NB4 (cell line): ENCODE measurements around the gene TCF7L2.

Experiments used
- DNase-seq: peaks from one replicate; pipeline ENCODE4 v3.0.0; 2010; ENCODE audit warnings: low read depth
- H3K4me3 ChIP-seq: one replicate; pipeline ENCODE4 v1.5.1; 2011; ENCODE audit warnings: mild to moderate bottlenecking, low read depth, low read length, moderate library complexity
- MAX ChIP-seq: IDR thresholded peaks from 2 replicates; pipeline ENCODE4 v1.6.1; 2011; ENCODE audit warnings: low read depth, low read length
- MYC ChIP-seq: IDR thresholded peaks from 2 replicates; pipeline ENCODE4 v1.6.1; 2011; ENCODE audit warnings: low read depth, low read length
- POLR2A ChIP-seq: IDR thresholded peaks from 2 replicates; pipeline ENCODE4 v1.6.1; 2011; ENCODE audit warnings: mild to moderate bottlenecking; ENCODE audit not compliant: insufficient read length; ENCODE audit errors: extremely low read depth
- TF ChIP-seq, protein P1 (sequence below): IDR thresholded peaks from one replicate; pipeline ENCODE4 v1.5.1; 2012; ENCODE audit warnings: low read depth, low read length

TCF7L2 gene

DNA sequence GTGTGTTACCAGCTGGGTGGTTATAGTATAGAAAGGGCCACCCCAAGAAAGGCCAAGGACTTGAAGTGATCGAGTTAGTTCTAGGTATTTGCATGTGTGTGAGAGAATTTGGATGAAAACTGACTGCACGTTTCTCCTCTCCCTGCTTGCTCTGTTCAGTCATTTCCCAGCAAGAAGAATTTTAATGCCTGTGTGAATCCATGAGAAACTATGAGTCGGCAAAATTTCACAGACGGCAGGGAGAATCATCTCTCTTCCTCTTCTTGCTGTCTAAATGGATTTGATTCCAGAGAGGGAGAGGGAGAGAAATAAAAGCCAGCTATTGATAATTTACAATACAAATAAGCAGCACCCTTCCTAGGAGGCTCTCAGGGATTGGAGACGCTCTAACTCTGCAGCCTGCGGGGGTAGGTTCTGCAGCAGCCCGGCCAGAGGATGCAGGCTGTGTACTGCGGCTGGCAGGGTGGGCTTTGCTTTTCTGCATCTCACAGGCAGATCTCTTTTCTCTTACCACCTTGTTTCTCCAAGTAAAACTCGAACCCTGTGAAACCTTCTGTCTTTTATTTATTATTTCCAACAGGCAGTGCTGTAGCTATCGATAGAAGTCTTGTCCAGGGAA is 183.6 kb downstream of the TCF7L2 start:
- TF ChIP-seq MAX: no peak
- TF ChIP-seq POLR2A: no peak
- TF ChIP-seq, protein P1, sequence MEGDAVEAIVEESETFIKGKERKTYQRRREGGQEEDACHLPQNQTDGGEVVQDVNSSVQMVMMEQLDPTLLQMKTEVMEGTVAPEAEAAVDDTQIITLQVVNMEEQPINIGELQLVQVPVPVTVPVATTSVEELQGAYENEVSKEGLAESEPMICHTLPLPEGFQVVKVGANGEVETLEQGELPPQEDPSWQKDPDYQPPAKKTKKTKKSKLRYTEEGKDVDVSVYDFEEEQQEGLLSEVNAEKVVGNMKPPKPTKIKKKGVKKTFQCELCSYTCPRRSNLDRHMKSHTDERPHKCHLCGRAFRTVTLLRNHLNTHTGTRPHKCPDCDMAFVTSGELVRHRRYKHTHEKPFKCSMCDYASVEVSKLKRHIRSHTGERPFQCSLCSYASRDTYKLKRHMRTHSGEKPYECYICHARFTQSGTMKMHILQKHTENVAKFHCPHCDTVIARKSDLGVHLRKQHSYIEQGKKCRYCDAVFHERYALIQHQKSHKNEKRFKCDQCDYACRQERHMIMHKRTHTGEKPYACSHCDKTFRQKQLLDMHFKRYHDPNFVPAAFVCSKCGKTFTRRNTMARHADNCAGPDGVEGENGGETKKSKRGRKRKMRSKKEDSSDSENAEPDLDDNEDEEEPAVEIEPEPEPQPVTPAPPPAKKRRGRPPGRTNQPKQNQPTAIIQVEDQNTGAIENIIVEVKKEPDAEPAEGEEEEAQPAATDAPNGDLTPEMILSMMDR: no peak
- no peak for TF ChIP-seq MYC
- H3K4me3 ChIP-seq: no peak overlapping the region

GRCh38 chr10:113135025-113135424 is 185.0 kb downstream of the TCF7L2 start:
- DNase-seq: no peak
- TF ChIP-seq MYC (no peak), POLR2A (no peak), MAX (no peak)
- TF ChIP-seq, protein P1: no peak
- no peak overlapping the region for H3K4me3 ChIP-seq

More for the DNA sequence above, 183.6 kb downstream of the TCF7L2 start:
- DNase-seq: peak; percentile 35

DNA sequence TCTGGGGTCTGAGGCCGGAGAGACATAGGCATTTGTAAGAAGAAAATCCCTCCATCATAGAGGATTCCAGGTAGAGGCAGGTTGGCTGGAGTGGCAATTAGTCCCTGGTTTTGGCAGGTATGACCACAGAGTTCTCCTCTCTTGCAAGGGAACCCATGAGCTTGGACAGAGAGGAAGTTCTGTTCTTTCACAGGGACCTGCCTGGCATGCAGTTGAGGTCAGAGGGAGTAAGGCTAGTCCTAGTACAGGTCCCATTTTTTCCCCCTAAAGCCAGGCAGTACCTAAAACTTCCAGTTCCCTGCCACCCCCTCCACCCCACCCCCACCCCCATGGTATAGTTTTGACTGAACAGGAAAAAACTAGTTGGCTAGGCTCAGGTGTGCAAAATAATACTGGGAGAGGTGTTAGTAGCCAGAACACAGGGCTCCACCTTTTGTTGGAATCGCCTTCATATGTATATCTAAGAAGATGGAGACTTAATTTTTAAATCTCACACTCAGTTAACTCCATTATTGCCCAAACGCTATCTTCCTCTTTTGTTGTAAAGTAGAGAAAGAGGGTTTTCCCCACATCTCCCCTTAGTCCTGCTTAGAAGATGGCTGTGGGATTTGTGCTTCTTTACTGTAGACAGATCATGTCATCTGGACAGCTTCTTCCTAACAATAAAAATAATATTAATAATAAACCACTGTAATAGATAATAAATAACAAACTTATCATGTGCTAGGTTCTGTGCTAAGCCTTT is 188.1 kb downstream of the TCF7L2 start:
- TF ChIP-seq, protein P1: no peak
- TF ChIP-seq MYC (no peak), POLR2A (no peak), MAX (no peak)
- DNase-seq: no peak
- H3K4me3 ChIP-seq: no peak overlapping the region

DNA sequence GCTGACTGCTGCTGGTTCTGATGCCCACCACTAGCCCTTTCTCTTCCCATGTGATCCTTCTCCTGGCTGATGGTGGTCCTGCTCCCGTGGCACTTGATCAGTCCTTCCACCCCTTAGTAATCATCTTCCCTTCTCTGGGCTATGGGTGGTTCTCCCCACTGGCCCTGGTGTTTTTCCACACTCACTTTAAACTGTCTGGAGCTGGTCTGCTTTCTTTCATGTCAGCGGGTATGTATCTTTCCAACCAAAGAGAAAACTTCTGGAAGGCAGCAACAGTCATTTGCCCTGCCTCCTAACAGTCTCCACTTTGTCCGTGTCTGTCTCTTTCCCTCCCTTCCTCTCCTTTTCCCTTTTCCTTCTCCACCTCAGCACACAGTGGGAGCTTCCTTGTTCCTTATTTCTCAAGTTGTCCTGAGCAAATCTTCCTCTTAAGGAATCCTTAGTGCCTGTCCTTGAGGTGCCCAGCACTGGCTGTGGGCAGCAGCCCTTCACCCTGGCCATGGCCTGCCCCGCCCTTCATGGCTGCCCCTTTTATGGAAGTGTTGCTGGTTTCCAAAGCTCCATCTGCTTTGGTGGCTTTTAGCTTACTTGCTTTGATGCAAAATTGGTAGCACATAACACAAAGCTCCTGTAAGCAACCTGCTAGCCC is 189.0 kb downstream of the TCF7L2 start:
- TF ChIP-seq, protein P1: no peak
- TF ChIP-seq MAX (no peak), POLR2A (no peak), MYC (no peak)
- no peak for DNase-seq

DNA sequence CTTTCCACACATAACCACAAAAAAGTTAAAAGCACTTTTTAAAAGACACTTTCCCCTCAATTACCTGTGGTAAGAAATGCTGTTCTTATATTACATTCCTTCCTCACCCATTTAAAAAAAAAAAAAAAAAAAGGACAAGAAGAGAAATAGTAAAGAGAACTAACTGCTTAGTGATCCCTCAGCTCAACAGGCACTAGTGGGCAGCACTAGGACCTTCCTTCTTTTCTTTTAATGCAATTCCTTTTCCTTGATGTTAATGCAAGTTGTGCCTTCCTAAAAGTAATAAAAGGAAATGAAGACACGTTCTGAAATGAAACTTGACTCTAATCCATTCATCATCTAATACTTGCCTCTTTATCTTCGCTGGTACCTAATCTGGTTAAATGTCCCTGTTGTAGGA is 189.7 kb downstream of the TCF7L2 start:
- no peak overlapping the region for H3K4me3 ChIP-seq
- DNase-seq: no peak
- no peak for TF ChIP-seq MYC
- TF ChIP-seq, protein P1: peak; percentile 23

More for the DNA sequence above, 189.0 kb downstream of the TCF7L2 start:
- H3K4me3 ChIP-seq: no peak overlapping the region
